Gastrocnemius medialis (tissue), 4 donors: Measurements from ENCODE around the gene LAIR2. TPM values are rescaled to one million over a fixed set of nuclear protein-coding genes. Genes with fewer than 3 reads are reported as not detected.

ENCODE experiments used
- ATAC-seq, 2 donors: fragments of 150-250 bp; one replicate each; pipeline ENCODE4 v1.9.1; 2016
- DNase-seq, 2 donors: peaks; one replicate each; pipeline ENCODE4 v3.0.0-alpha.2; 2019
- H3K27ac ChIP-seq, 4 donors: fragments of 200-600 bp; sonication (generic); 1 replicate in 1 of 4; 2 replicates in 3 of 4; pipeline ENCODE4 v1.5.1; 2016 to 2018; ENCODE audit warnings: mild to moderate bottlenecking in 2 of 4, moderate library complexity in 1 of 4
- H3K27me3 ChIP-seq, 3 donors: fragments of 200-600 bp; sonication (generic) in 2 of 3; 1 replicate in 1 of 3; 2 replicates in 2 of 3; pipeline versions ENCODE4 v1.5.1 to v1.6.0; 2016 to 2019; ENCODE audit warnings: mild to moderate bottlenecking in 1 of 3, moderate library complexity in 1 of 3
- H3K36me3 ChIP-seq, 2 donors: fragments of 200-600 bp; sonication (generic) in 1 of 2; one replicate each; pipeline ENCODE4 v1.5.1; 2017 to 2018
- H3K4me1 ChIP-seq, 2 donors: fragments of 200-600 bp; sonication (generic) in 1 of 2; one replicate each; pipeline ENCODE4 v1.5.1; 2016 to 2017; ENCODE audit warnings: mild to moderate bottlenecking in 2 of 2
- H3K4me3 ChIP-seq, 4 donors: fragments of 200-600 bp; sonication (generic) in 3 of 4; 1 replicate in 1 of 4; 2 replicates in 3 of 4; pipeline ENCODE4 v1.5.1; 2016 to 2019; ENCODE audit warnings: mild to moderate bottlenecking in 2 of 4
- H3K9me3 ChIP-seq, 3 donors: fragments of 200-600 bp; sonication (generic) in 2 of 3; 1 replicate in 1 of 3; 2 replicates in 2 of 3; pipeline ENCODE4 v1.5.1; 2016 to 2019
- CTCF ChIP-seq, 5 experiments: fragments of 450-650 bp in 3 of 5; fragments of 200-600 bp in 2 of 5; sonication (generic) in 2 of 5; IDR thresholded peaks in 4 of 5; conservative IDR thresholded peaks in 1 of 5; 1 replicate in 4 of 5; 2 replicates in 1 of 5; pipeline ENCODE4 v1.5.1; 2016 to 2019; ENCODE audit warnings: antibody characterized with exemption in 5 of 5, mild to moderate bottlenecking in 3 of 5, moderate library complexity in 3 of 5
- POLR2A ChIP-seq, 2 donors: fragments of 450-650 bp; IDR thresholded peaks; one replicate each; pipeline ENCODE4 v1.6.1; 2017; ENCODE audit warnings: antibody characterized with exemption in 2 of 2, mild to moderate bottlenecking in 2 of 2, moderate library complexity in 2 of 2
- in situ Hi-C, 4 donors: fragments of 200-750 bp; cut with MboI; loops; one replicate each; pipeline versions ENCODE4 v1.15.0 to v1.8.0; 2017; ENCODE audit warnings: low sequenced_read_pairs in 4 of 4
- intact Hi-C: fragments of 100-400 bp; cut with DNase I; formaldehyde crosslinking; loops from one replicate; pipeline ENCODE4 v1.15.1; 2023; ENCODE audit warnings: low total_unique reads
- total RNA-seq, 4 donors: library from RNA; depleted of rRNA; stranded (reverse); fragments of >200 nt; gene quantifications; one replicate each; pipeline versions ENCODE4 v1.1.0 to v1.2.3, GENCODE V29; 2016

The LAIR2 gene
- total RNA-seq, 4 donors from 2014 or later = not detected

- DNase-seq (no peak), ATAC-seq (no peak)
- Histone ChIP-seq H3K9me3 (no peaks in the 10 kb centered on the region), H3K4me1 (no peaks in the 10 kb centered on the region), H3K27ac (no peak overlapping the region), H3K36me3 (no peaks in the 10 kb centered on the region), H3K4me3 (no peak overlapping the region), H3K27me3 (no peaks in the 10 kb centered on the region)
- intact Hi-C loops = no loop called here
- TF ChIP-seq POLR2A (IDR thresholded peaks at IDR 0.05) (no peak), CTCF (IDR thresholded peaks at IDR 0.05 in 4 of 5, conservative IDR thresholded peaks at IDR 0.05 in 1 of 5) (no peak)
- in situ Hi-C loops = no loop called here
Observed at GRCh38 chr19:54525636-54526035, 23.0 kb downstream of the LAIR2 start.

- TF ChIP-seq CTCF (IDR thresholded peaks at IDR 0.05 in 4 of 5, conservative IDR thresholded peaks at IDR 0.05 in 1 of 5) = no peak
- TF ChIP-seq POLR2A (IDR thresholded peaks at IDR 0.05) = no peak
- DNase-seq (no peak), ATAC-seq (no peak)
- H3K4me3 ChIP-seq = no peak overlapping the region
- in situ Hi-C loops (no loop called here), intact Hi-C loops (no loop called here)
- no peaks in the 10 kb centered on the region for H3K27me3 ChIP-seq
- H3K9me3 ChIP-seq = no peaks in the 10 kb centered on the region
- no peaks in the 10 kb centered on the region for H3K4me1 ChIP-seq
- no peak overlapping the region for H3K27ac ChIP-seq
- H3K36me3 ChIP-seq = no peaks in the 10 kb centered on the region
Observed at GRCh38 chr19:54526972-54527371, 24.3 kb downstream of the LAIR2 start.

- no peak overlapping the region for H3K4me3 ChIP-seq
- H3K36me3 ChIP-seq = no peaks in the 10 kb centered on the region
- ATAC-seq (no peak), DNase-seq (no peak)
- no peaks in the 10 kb centered on the region for H3K9me3 ChIP-seq
- no peaks in the 10 kb centered on the region for H3K4me1 ChIP-seq
- in situ Hi-C loops = no loop called here
- H3K27ac ChIP-seq = no peak overlapping the region
- TF ChIP-seq CTCF (IDR thresholded peaks at IDR 0.05 in 4 of 5, conservative IDR thresholded peaks at IDR 0.05 in 1 of 5) (no peak), POLR2A (IDR thresholded peaks at IDR 0.05) (no peak)
- intact Hi-C loops = no loop called here
- H3K27me3 ChIP-seq = no peaks in the 10 kb centered on the region
Observed at GRCh38 chr19:54530866-54531265, 28.2 kb downstream of the LAIR2 start.

- no peak overlapping the region for H3K4me3 ChIP-seq
- in situ Hi-C loops (no loop called here), intact Hi-C loops (no loop called here)
- H3K4me1 ChIP-seq = no peaks in the 10 kb centered on the region
- no peaks in the 10 kb centered on the region for H3K36me3 ChIP-seq
- no peaks in the 10 kb centered on the region for H3K27me3 ChIP-seq
- no peak overlapping the region for H3K27ac ChIP-seq
- no peaks in the 10 kb centered on the region for H3K9me3 ChIP-seq
- DNase-seq (no peak), ATAC-seq (no peak)
- TF ChIP-seq CTCF (IDR thresholded peaks at IDR 0.05 in 4 of 5, conservative IDR thresholded peaks at IDR 0.05 in 1 of 5) = no peak
- TF ChIP-seq POLR2A (IDR thresholded peaks at IDR 0.05) = no peak
Observed at GRCh38 chr19:54532528-54532927, 29.9 kb downstream of the LAIR2 start.

- Histone ChIP-seq H3K36me3 (no peaks in the 10 kb centered on the region), H3K4me3 (no peak overlapping the region), H3K9me3 (no peaks in the 10 kb centered on the region), H3K27me3 (no peaks in the 10 kb centered on the region), H3K27ac (no peak overlapping the region), H3K4me1 (no peaks in the 10 kb centered on the region)
- in situ Hi-C loops = no loop called here
- DNase-seq (no peak), ATAC-seq (no peak)
- intact Hi-C loops = no loop called here
- no peak for TF ChIP-seq CTCF (IDR thresholded peaks at IDR 0.05 in 4 of 5, conservative IDR thresholded peaks at IDR 0.05 in 1 of 5)
- TF ChIP-seq POLR2A (IDR thresholded peaks at IDR 0.05) = no peak
Observed at GRCh38 chr19:54533476-54533875, 30.8 kb downstream of the LAIR2 start.
